ENCODE results near the gene HELLS.

- TF ChIP-seq CTCF (IDR thresholded peaks at IDR 0.05) (no peak), POLR2AphosphoS5 (IDR thresholded peaks at IDR 0.05) (no peak), POLR2A (IDR thresholded peaks at IDR 0.05) (no peak)
Observed at GRCh38 chr10:94645285-94645684, 99.7 kb downstream of the HELLS start.

Measured in transverse colon (tissue), 4 donors.